ENCODE measurements around the gene COL6A2. TPM values are rescaled to one million over a fixed set of nuclear protein-coding genes. Genes with fewer than 3 reads are reported as not detected.

The COL6A2 gene
- total and polyA plus RNA-seq, 8 donors, result 15.2 to 135 (median 65.5) TPM

DNA sequence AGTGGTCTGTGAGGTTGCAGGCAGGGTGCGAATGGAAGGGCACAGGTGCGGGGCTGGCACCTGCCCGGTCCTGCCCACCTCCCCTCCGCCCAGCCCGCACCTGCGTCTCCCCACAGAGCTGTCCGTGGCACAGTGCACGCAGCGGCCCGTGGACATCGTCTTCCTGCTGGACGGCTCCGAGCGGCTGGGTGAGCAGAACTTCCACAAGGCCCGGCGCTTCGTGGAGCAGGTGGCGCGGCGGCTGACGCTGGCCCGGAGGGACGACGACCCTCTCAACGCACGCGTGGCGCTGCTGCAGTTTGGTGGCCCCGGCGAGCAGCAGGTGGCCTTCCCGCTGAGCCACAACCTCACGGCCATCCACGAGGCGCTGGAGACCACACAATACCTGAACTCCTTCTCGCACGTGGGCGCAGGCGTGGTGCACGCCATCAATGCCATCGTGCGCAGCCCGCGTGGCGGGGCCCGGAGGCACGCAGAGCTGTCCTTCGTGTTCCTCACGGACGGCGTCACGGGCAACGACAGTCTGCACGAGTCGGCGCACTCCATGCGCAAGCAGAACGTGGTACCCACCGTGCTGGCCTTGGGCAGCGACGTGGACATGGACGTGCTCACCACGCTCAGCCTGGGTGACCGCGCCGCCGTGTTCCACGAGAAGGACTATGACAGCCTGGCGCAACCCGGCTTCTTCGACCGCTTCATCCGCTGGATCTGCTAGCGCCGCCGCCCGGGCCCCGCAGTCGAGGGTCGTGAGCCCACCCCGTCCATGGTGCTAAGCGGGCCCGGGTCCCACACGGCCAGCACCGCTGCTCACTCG is 34.1 kb downstream of the COL6A2 start:
- DNase-seq, result peak in 2 of 6 donors; percentile 21 to 68
- no peaks in the 10 kb centered on the region for H3K27me3 ChIP-seq
- FAIRE-seq, result no peak
- no peak for ATAC-seq
- no peak overlapping the region for H3K4me3 ChIP-seq
- H3K4me1 ChIP-seq, result no peaks in the 10 kb centered on the region
- 88 to 92% methylated on average over 85 of the region's 85 CpGs for WGBS, 2 donors
- intact Hi-C loops (cut with DNase I), result no loop called here
- TF ChIP-seq, protein P1, sequence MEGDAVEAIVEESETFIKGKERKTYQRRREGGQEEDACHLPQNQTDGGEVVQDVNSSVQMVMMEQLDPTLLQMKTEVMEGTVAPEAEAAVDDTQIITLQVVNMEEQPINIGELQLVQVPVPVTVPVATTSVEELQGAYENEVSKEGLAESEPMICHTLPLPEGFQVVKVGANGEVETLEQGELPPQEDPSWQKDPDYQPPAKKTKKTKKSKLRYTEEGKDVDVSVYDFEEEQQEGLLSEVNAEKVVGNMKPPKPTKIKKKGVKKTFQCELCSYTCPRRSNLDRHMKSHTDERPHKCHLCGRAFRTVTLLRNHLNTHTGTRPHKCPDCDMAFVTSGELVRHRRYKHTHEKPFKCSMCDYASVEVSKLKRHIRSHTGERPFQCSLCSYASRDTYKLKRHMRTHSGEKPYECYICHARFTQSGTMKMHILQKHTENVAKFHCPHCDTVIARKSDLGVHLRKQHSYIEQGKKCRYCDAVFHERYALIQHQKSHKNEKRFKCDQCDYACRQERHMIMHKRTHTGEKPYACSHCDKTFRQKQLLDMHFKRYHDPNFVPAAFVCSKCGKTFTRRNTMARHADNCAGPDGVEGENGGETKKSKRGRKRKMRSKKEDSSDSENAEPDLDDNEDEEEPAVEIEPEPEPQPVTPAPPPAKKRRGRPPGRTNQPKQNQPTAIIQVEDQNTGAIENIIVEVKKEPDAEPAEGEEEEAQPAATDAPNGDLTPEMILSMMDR (IDR thresholded peaks at IDR 0.05), result no peak
- no peaks in the 10 kb centered on the region for H3K9me3 ChIP-seq
- no peaks in the 10 kb centered on the region for H3K36me3 ChIP-seq
- no peak overlapping the region for H3K27ac ChIP-seq

DNA sequence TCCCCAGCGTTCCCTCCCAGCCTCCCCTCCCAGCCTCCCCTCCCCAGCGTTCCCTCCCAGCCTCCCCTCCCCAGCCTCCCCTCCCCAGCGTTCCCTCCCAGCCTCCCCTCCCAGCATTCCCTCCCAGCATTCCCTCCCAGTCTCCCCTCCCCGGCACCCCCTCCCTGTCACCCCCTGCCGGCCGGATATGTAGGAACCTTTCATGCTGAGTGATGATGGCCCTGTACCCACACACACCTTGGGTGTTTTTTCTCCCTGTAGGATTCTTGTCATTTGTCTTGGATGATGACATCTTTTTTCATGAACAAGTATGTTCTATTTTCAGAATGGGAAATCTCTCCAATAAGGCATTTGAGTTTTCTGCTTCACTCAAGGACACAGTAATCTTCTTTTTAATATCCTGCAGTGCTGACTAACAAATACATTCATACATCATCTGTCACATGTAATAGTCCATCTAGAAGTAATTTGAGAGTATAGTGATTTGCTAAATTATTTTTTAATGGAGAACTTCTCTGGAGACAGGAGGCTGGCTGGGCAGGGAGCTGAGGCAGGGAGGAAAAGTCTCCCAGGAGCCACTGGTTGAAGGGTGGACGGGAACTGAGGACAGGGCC is 38.0 kb downstream of the COL6A2 start:
- Histone ChIP-seq H3K4me1 (no peaks in the 10 kb centered on the region), H3K4me3 (no peak overlapping the region), H3K27ac (no peak overlapping the region), H3K36me3 (no peaks in the 10 kb centered on the region), H3K27me3 (no peaks in the 10 kb centered on the region), H3K9me3 (no peaks in the 10 kb centered on the region)
- no peak for FAIRE-seq
- no peak for ATAC-seq
- DNase-seq, result no peak
- intact Hi-C loops (cut with DNase I), result no loop called here
- TF ChIP-seq, protein P1 (IDR thresholded peaks at IDR 0.05), result no peak
- WGBS, 2 donors, result 29 to 45% methylated on average over 6 to 7 of the region's 7 CpGs

DNA sequence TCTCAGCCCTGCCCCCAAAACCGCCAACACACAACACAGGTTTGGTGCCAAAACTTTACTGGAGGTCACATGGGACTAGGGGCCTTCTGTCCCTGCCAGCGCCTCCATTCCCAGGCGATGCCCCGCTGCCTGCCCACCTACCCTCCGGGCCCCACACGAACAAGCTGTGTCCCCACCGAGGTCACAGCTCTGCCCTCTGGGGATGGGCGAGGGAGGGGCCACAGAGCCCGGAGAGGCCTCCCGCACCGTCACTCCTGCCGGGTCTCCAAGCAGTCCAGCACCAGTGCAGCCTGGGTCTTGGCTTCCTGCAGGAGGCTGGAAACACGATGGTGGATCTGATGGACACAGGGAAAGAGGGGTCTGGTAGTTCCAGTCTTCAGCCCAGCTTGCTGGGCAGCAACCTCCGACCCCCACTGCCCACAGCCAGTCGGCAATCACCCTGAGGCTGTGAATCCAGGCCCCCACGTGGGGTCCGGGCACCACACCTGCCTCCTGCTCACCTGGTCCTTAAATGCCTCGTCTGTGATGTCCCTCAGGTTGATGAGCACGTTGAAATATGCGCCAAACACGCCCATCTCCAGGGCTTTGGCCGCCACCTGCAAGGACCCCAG is 38.9 kb downstream of the COL6A2 start:
- TF ChIP-seq, protein P1 (IDR thresholded peaks at IDR 0.05), result no peak
- no peak for FAIRE-seq
- no peak for DNase-seq
- Histone ChIP-seq H3K4me1 (no peaks in the 10 kb centered on the region), H3K36me3 (no peaks in the 10 kb centered on the region), H3K27ac (no peak overlapping the region), H3K27me3 (no peaks in the 10 kb centered on the region), H3K9me3 (no peaks in the 10 kb centered on the region), H3K4me3 (no peak overlapping the region)
- intact Hi-C loops (cut with DNase I), result no loop called here
- no peak for ATAC-seq
- WGBS, 2 donors, result 48 to 57% methylated on average over 22 of the region's 22 CpGs

DNA sequence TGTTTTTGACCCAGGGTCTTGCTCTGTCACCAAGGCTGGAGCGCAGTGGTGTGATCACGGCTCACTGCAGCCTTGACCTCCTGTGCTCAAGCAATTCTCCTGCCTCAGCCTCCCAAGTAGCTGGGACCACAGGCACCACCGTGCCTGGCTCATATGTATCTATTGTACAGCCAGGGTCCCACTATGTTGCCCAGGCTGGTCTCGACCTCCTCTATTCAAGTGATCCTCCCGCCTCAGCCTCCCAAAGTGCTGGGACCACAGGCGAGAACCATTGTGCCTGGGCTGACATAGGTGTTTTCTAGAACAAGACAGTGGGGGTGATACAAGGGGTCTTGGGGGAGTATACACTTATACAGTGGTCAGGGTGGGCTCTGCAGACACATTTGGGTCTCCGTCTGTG is 40.0 kb downstream of the COL6A2 start:
- TF ChIP-seq, protein P1 (IDR thresholded peaks at IDR 0.05), result no peak
- Histone ChIP-seq H3K4me3 (no peak overlapping the region), H3K36me3 (no peaks in the 10 kb centered on the region), H3K27me3 (no peaks in the 10 kb centered on the region), H3K27ac (no peak overlapping the region), H3K4me1 (no peaks in the 10 kb centered on the region), H3K9me3 (no peaks in the 10 kb centered on the region)
- ATAC-seq (no peak), FAIRE-seq (no peak), DNase-seq (peak in 1 of 6 donors; percentile 27)
- intact Hi-C loops (cut with DNase I), result no loop called here
- 51 to 72% methylated on average over 7 of the region's 7 CpGs for WGBS, 2 donors
